Smooth muscle cell (in vitro differentiated cells): ENCODE results near the gene TEX38. TPM values are rescaled to one million over a fixed set of nuclear protein-coding genes. Genes with fewer than 3 reads are reported as not detected.

ENCODE experiments used
- DNase-seq: peaks from one replicate; lab custom pipeline; 2025; ENCODE audit not compliant: unreplicated experiment; lab: John Stamatoyannopoulos, UW
- H2AFZ ChIP-seq: fragments of 200-600 bp; sonication (generic); 2 replicates; pipeline ENCODE4 v1.6.0; 2016; ENCODE audit warnings: antibody characterized with exemption, low read depth, mild to moderate bottlenecking
- H3F3A ChIP-seq: fragments of 200-600 bp; sonication (generic); 2 replicates; pipeline ENCODE4 v1.6.0; 2017; ENCODE audit warnings: antibody characterized with exemption, low read depth
- H3K27ac ChIP-seq: fragments of 200-600 bp; sonication (generic); 2 replicates; pipeline ENCODE4 v1.5.1; 2016; ENCODE audit warnings: low read depth, mild to moderate bottlenecking
- H3K27me3 ChIP-seq: fragments of 200-600 bp; sonication (generic); 2 replicates; pipeline ENCODE4 v1.6.1; 2016; ENCODE audit warnings: low read depth, mild to moderate bottlenecking
- H3K36me3 ChIP-seq: fragments of 200-600 bp; sonication (generic); 2 replicates; pipeline ENCODE4 v1.5.1; 2016; ENCODE audit warnings: low read depth
- H3K4me1 ChIP-seq: fragments of 200-600 bp; sonication (generic); 2 replicates; pipeline ENCODE4 v1.5.1; 2016; ENCODE audit warnings: low read depth
- H3K4me2 ChIP-seq: fragments of 200-600 bp; sonication (generic); 2 replicates; pipeline ENCODE4 v1.6.0; 2016; ENCODE audit warnings: mild to moderate bottlenecking
- H3K4me3 ChIP-seq: fragments of 200-600 bp; sonication (generic); 2 replicates; pipeline ENCODE4 v1.5.1; 2016; ENCODE audit warnings: mild to moderate bottlenecking
- H3K79me2 ChIP-seq: fragments of 200-600 bp; sonication (generic); 2 replicates; pipeline ENCODE4 v1.6.0; 2016; ENCODE audit warnings: low read depth, mild to moderate bottlenecking
- H3K9ac ChIP-seq: fragments of 200-600 bp; sonication (generic); 2 replicates; pipeline ENCODE4 v1.6.0; 2016; ENCODE audit warnings: low read depth
- H3K9me3 ChIP-seq: fragments of 200-600 bp; sonication (generic); replicated peaks from 2 replicates; pipeline ENCODE4 v1.5.1; 2016; ENCODE audit warnings: low read depth
- H4K20me1 ChIP-seq: fragments of 200-600 bp; sonication (generic); 2 replicates; pipeline ENCODE4 v1.6.0; 2016; ENCODE audit warnings: low read depth
- CTCF ChIP-seq: fragments of 200-600 bp; sonication (generic); IDR thresholded peaks from 2 replicates; pipeline ENCODE4 v1.5.1; 2017; ENCODE audit warnings: borderline replicate concordance, mild to moderate bottlenecking, antibody characterized with exemption; ENCODE audit not compliant: insufficient read depth, poor library complexity, severe bottlenecking
- WGBS: methylation state at CpG from one replicate; pipeline ENCODE4 v1.1.7; 2016; ENCODE audit warnings: low lambda C conversion rate; 5-methylcytosine and 5-hydroxymethylcytosine counted together
- polyA plus RNA-seq: library from polyadenylated mRNA; unstranded; fragments of >200 nt; fragmentation: Nextera tagmentation; extraction: Ambion mirVana; gene quantifications from 2 replicates; pipeline ENCODE4 v1.2.1, GENCODE V29; 2016
- total RNA-seq: library from RNA; depleted of rRNA; stranded (reverse); fragments of >200 nt; gene quantifications from 2 replicates; pipeline ENCODE4 v1.2.3, GENCODE V29; 2014

Gene TEX38
- total and polyA plus RNA-seq, 2 experiments from 2014 or later = not detected

DNA sequence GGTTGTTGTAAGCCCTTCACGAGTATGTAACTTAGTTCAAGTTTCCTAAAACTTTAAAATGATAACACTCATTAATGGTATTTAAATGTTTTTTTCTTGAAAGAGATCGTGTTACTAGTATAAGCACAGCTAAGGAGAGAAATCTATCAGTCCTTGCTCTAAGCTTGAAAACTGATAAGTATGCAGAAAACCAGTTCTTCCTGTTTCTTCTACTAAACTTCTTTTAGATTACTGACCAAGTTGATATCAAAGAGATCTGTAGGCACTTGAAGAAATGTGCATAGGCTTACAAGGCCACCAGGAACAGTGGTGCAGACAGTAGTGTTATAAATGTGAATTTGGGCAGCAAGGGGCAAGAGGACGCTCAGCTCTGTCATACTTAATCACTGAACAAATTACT is 43.3 kb downstream of the TEX38 start:
- H3F3A ChIP-seq = no peaks in the 10 kb centered on the region
- H3K27ac ChIP-seq = no peak overlapping the region
- H3K4me1 ChIP-seq = peaks cover 17% of the 10 kb centered on the region
- H4K20me1 ChIP-seq = peaks cover 41% of the 10 kb centered on the region
- H3K36me3 ChIP-seq = peaks cover 16% of the 10 kb centered on the region
- no peak for TF ChIP-seq CTCF
- DNase-seq = no peak
- no peak overlapping the region for H3K9ac ChIP-seq
- no peaks in the 10 kb centered on the region for H3K27me3 ChIP-seq
- no peak overlapping the region for H3K4me3 ChIP-seq
- H3K9me3 ChIP-seq = no peaks in the 10 kb centered on the region
- peaks cover 42% of the 10 kb centered on the region for H3K79me2 ChIP-seq
- WGBS = 89% methylated on average over 3 of the region's 3 CpGs
- H3K4me2 ChIP-seq = no peak overlapping the region
- no peak overlapping the region for H2AFZ ChIP-seq

DNA sequence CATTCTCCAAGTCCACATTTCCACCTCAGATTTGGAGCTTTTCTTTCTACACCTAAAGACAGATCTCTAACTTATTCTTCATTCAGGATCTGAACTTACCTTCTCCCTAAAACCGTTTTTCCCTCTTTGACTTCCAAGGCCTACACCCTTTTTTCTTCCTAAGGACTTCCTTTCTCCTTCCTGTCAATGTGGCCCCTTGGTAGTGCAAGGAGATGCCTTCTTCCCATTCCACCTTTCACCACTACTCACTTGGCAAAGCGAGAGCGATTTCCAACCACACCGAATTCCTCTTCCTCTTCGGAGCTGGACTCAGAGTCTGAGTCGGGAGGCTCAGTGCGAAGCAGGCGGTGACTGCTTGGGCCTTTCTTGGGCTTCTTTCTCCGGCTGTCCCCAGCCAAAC is 46.0 kb downstream of the TEX38 start:
- H3K9ac ChIP-seq = peak overlapping the region; percentile 85
- no peak for TF ChIP-seq CTCF
- 74% methylated on average over 9 of the region's 9 CpGs for WGBS
- no peak overlapping the region for H3K27ac ChIP-seq
- no peaks in the 10 kb centered on the region for H3F3A ChIP-seq
- no peaks in the 10 kb centered on the region for H3K27me3 ChIP-seq
- H3K79me2 ChIP-seq = peaks cover 32% of the 10 kb centered on the region
- H3K36me3 ChIP-seq = peaks cover 8% of the 10 kb centered on the region
- H3K9me3 ChIP-seq = no peaks in the 10 kb centered on the region
- H3K4me1 ChIP-seq = peaks cover 17% of the 10 kb centered on the region
- peaks cover 26% of the 10 kb centered on the region for H4K20me1 ChIP-seq
- peak overlapping the region; percentile 96 for H3K4me2 ChIP-seq
- peak overlapping the region; percentile 93 for H3K4me3 ChIP-seq
- no peak for DNase-seq
- no peak overlapping the region for H2AFZ ChIP-seq

DNA sequence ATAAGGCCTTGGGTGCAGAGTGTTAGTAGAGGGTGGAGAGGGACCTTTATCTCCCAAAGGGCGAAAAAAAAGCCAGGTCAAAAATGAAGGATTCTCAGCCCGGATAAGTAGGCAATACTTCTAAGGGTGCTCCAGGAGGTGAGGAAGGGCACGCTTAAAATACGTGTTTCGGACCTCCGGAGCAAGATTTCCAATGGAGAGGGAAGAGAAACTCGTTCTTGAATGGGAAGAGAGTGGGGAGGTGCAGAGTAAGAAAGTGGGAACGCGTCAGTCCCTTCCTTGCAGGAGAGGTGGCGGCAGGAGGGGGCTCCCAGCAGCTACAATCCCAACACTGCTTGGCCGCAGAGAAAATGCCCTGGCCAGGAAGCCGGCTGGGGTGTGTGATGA is 46.7 kb downstream of the TEX38 start:
- H4K20me1 ChIP-seq = peaks cover 19% of the 10 kb centered on the region
- peaks cover 28% of the 10 kb centered on the region for H3K79me2 ChIP-seq
- no peaks in the 10 kb centered on the region for H3K9me3 ChIP-seq
- no peak for TF ChIP-seq CTCF
- peak overlapping the region; percentile 93 for H3K4me3 ChIP-seq
- DNase-seq = no peak
- peak overlapping the region; percentile 74 for H2AFZ ChIP-seq
- no peaks in the 10 kb centered on the region for H3F3A ChIP-seq
- WGBS = 5% methylated on average over 12 of the region's 12 CpGs
- H3K9ac ChIP-seq = peak overlapping the region; percentile 85
- no peaks in the 10 kb centered on the region for H3K27me3 ChIP-seq
- H3K4me1 ChIP-seq = peaks cover 17% of the 10 kb centered on the region
- H3K27ac ChIP-seq = peak overlapping the region; percentile 63
- peak overlapping the region; percentile 96 for H3K4me2 ChIP-seq
- H3K36me3 ChIP-seq = peaks cover 7% of the 10 kb centered on the region
